Measurements from ENCODE around the gene PPP1R37. TPM values are rescaled to one million over a fixed set of nuclear protein-coding genes. Genes with fewer than 3 reads are reported as not detected.

The PPP1R37 gene
- total and polyA plus RNA-seq, 2 donors (not counting 1 experiment from before 2014, with no cell fraction given): 20.7 to 28.1 TPM

- Histone ChIP-seq H3K4me1 (ENCODE audit: control insufficient read depth in 2 of 2, insufficient read depth in 2 of 2, low read length in 2 of 2) (peaks cover 6 to 18% of the 10 kb centered on the region in 2 donors), H3K9ac (ENCODE audit: low read length) (no peak overlapping the region), H3K27ac (ENCODE audit: low read length in 2 of 2) (no peak overlapping the region), H3K4me2 (replicated peaks; ENCODE audit: low read depth, low read length, poor library complexity, severe bottlenecking) (no peak overlapping the region), H3K27me3 (replicated peaks in 1 of 4; ENCODE audit: control extremely low read depth in 1 of 4, control insufficient read depth in 3 of 4, insufficient read depth in 4 of 4, low read length in 3 of 4) (no peaks in the 10 kb centered on the region), H3K79me2 (ENCODE audit: control insufficient read depth, insufficient read depth, low read length) (peaks cover 69% of the 10 kb centered on the region), H2AFZ (ENCODE audit: insufficient read depth, low read depth, low read length, poor library complexity, severe bottlenecking) (no peak overlapping the region), H3K4me3 (ENCODE audit: control extremely low read depth in 1 of 5, extremely low read depth in 1 of 5, insufficient read depth in 1 of 5, low read depth in 2 of 5, low read length in 4 of 5) (no peak overlapping the region), H4K20me1 (ENCODE audit: control insufficient read depth, insufficient read depth, low read length, poor library complexity, severe bottlenecking) (peaks cover 8% of the 10 kb centered on the region), H3K36me3 (replicated peaks in 1 of 2; ENCODE audit: control extremely low read depth in 1 of 2, control insufficient read depth in 1 of 2, extremely low read depth in 1 of 2, insufficient read depth in 2 of 2, low read length in 1 of 2) (peaks cover 2 to 28% of the 10 kb centered on the region in 2 experiments), H3K9me3 (ENCODE audit: control extremely low read depth in 1 of 3, control insufficient read depth in 2 of 3, insufficient read depth in 1 of 3, low read length in 2 of 3) (peaks cover 0 to 7% (median 0%) of the 10 kb centered on the region in 3 donors)
- H3K9me3 Mint-ChIP-seq (ENCODE audit: insufficient read depth): peaks cover 3% of the 10 kb centered on the region
- ATAC-seq (ENCODE audit: low read depth) (no peak), DNase-seq (no peak)
- no peak overlapping the region for H3K4me3 Mint-ChIP-seq
- CTCF ChIA-PET: no interaction called here
- intact Hi-C loops (cut with micrococcal nuclease): no loop called here
- H3K27ac Mint-ChIP-seq: peak overlapping the region; percentile 53
- POLR2A ChIA-PET: no interaction called here
- WGBS (ENCODE audit: insufficient coverage): no CpG with 5 or more reads among the region's 4 CpGs
- H3K27me3 Mint-ChIP-seq: no peaks in the 10 kb centered on the region
- TF ChIP-seq EZH2 (IDR thresholded peaks at IDR 0.05; ENCODE audit: borderline replicate concordance, insufficient read depth, low read depth, low read length, poor library complexity, severe bottlenecking) (no peak), CTCF (IDR thresholded peaks at IDR 0.05) (no peak)
- peaks cover 30% of the 10 kb centered on the region for H3K4me1 Mint-ChIP-seq
These were observed 6.5 kb upstream of the PPP1R37 start for GRCh38 chr19:45086480-45086879.

- Mint-ChIP-seq H3K9me3 (ENCODE audit: insufficient read depth) (peaks cover 3% of the 10 kb centered on the region), H3K27ac (peak overlapping the region; percentile 72), H3K27me3 (no peaks in the 10 kb centered on the region), H3K4me3 (no peak overlapping the region), H3K4me1 (peaks cover 31% of the 10 kb centered on the region)
- Histone ChIP-seq H3K9ac (ENCODE audit: low read length) (no peak overlapping the region), H3K79me2 (ENCODE audit: control insufficient read depth, insufficient read depth, low read length) (peaks cover 62% of the 10 kb centered on the region), H3K4me2 (replicated peaks; ENCODE audit: low read depth, low read length, poor library complexity, severe bottlenecking) (peak overlapping the region; percentile 28), H4K20me1 (ENCODE audit: control insufficient read depth, insufficient read depth, low read length, poor library complexity, severe bottlenecking) (peaks cover 8% of the 10 kb centered on the region), H3K36me3 (replicated peaks in 1 of 2; ENCODE audit: control extremely low read depth in 1 of 2, control insufficient read depth in 1 of 2, extremely low read depth in 1 of 2, insufficient read depth in 2 of 2, low read length in 1 of 2) (peaks cover 2 to 18% of the 10 kb centered on the region in 2 experiments), H2AFZ (ENCODE audit: insufficient read depth, low read depth, low read length, poor library complexity, severe bottlenecking) (no peak overlapping the region), H3K4me3 (ENCODE audit: control extremely low read depth in 1 of 5, extremely low read depth in 1 of 5, insufficient read depth in 1 of 5, low read depth in 2 of 5, low read length in 4 of 5) (no peak overlapping the region), H3K9me3 (ENCODE audit: control extremely low read depth in 1 of 3, control insufficient read depth in 2 of 3, insufficient read depth in 1 of 3, low read length in 2 of 3) (peaks cover 0 to 8% (median 0%) of the 10 kb centered on the region in 3 donors), H3K27ac (ENCODE audit: low read length in 2 of 2) (peak overlapping the region in 1 of 2 donors; percentile 56), H3K27me3 (replicated peaks in 1 of 4; ENCODE audit: control extremely low read depth in 1 of 4, control insufficient read depth in 3 of 4, insufficient read depth in 4 of 4, low read length in 3 of 4) (no peaks in the 10 kb centered on the region), H3K4me1 (ENCODE audit: control insufficient read depth in 2 of 2, insufficient read depth in 2 of 2, low read length in 2 of 2) (peaks cover 6 to 21% of the 10 kb centered on the region in 2 donors)
- DNase-seq (no peak), ATAC-seq (ENCODE audit: low read depth) (no peak)
- ChIA-PET CTCF (no interaction called here), POLR2A (no interaction called here)
- 20% methylated on average over 11 of the region's 11 CpGs for WGBS (ENCODE audit: insufficient coverage)
- TF ChIP-seq CTCF (IDR thresholded peaks at IDR 0.05) (no peak), EZH2 (IDR thresholded peaks at IDR 0.05; ENCODE audit: borderline replicate concordance, insufficient read depth, low read depth, low read length, poor library complexity, severe bottlenecking) (no peak)
- intact Hi-C loops (cut with micrococcal nuclease): no loop called here
These were observed 5.4 kb upstream of the PPP1R37 start for GRCh38 chr19:45087531-45087930.
